Left lobe of liver (tissue), 2 donors: Measurements from ENCODE around the gene CSAD. TPM values are rescaled to one million over a fixed set of nuclear protein-coding genes. Genes with fewer than 3 reads are reported as not detected.
"Not testable (repeated sequence)": the region's sequence is repeated elsewhere in the genome, so short reads cannot be mapped to it uniquely, and the experiment has no call there.

Experiments used
- ATAC-seq: fragments of 200-7000 bp; cut with Tn5 transposase; one replicate; pipeline ENCODE4 v1.9.1; 2020; ENCODE audit warnings: mild to moderate bottlenecking, moderate library complexity
- DNase-seq: peaks from one replicate; pipeline ENCODE4 v3.0.0-alpha.2; 2020; ENCODE audit warnings: low spot score
- total RNA-seq: library from RNA; stranded (reverse); gene quantifications from one replicate; pipeline ENCODE4 v1.2.1, GENCODE V29; 2021
- donor health status: DM: no; HTN: no; CAD: no; lungs with moderate emphysema.
- donor health status: DM: no; HTN: yes; CAD: no.

CSAD gene
- total RNA-seq, 1 donor from 2014 or later = 53.6 TPM

DNA sequence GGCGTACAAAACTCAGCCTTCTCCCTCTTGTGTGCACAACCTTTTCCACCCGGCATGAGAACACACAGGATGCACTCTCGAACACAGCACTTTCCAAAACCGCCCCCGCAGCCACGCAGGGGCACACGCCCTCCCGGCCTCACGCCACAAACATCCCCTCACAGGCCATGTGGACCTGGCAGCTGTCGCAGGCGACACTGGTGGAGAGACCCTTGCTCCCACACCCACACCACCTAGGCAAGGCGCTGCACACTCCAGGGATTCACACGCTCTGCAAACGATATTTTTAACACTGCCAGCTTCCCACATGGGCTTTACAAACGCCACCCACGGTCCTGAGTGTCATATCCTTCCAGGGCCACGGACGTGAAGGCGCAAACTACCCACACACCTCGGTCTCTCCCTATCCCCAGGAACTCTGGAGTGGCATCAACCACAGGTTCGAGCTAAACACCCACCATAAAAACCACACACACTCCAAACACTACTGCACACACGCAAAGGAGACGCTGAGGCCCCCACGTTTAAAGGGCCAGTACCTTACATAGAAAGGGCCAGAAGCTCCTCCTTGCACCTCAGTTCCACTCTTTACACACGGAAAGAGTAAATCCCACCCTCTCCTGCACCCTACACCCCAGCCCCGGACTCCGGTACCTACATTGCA lies 38.7 kb upstream of the CSAD start:
- ATAC-seq (no peak), DNase-seq (no peak)

DNA sequence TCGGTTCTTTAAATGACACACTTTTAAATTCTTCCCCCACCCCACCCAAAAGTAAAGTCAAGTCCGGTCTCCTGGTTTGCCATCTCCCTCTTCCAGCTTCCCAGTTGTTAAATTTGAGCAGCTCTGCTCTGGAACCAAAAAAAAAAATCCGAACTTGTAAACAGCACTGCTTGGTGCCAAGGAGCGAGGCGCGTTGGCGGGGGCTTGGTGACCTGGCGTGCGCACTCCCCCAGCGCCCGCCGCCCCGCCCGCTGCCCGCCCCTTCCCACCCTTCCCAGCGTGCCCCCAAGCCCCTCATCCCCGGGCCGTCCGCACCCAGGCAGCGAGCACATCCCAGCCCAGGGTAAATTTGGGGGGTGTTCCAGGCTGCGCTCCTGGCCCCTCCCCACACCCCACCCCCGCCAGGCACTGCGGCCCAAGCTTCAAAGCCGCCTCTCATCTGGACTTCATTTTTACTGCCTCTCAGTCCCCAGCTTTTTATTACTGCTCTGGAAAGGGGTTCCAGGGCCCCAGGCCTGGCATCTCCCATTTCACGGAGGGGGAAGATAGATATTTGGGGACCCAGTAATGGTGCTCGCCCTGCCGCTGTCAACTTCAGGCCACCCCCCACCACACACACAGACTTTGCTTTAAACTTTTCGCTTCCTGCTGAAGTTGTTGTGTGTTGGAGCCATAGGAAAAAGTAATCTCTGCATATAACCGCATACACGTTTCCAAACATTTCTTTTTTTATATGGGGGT lies 38.0 kb upstream of the CSAD start:
- no peak for DNase-seq
- no peak for ATAC-seq

DNA sequence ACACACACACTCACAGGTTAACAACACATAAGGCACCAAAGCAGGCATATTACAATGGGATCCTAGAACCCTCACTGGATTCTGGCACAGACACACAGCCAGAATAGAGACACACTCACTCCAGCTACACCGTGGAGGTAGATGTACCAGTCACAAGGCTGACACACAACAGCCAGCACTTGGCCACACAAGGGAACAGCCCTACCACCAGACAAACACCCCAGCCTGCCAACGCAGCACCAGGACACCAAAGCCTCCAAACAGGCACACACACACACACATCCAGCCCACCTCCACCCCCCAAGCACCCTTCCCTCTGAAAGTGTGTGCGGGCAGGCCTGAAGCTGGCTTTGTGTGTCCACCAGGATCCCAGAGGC lies 37.2 kb upstream of the CSAD start:
- ATAC-seq = no peak
- no peak for DNase-seq

DNA sequence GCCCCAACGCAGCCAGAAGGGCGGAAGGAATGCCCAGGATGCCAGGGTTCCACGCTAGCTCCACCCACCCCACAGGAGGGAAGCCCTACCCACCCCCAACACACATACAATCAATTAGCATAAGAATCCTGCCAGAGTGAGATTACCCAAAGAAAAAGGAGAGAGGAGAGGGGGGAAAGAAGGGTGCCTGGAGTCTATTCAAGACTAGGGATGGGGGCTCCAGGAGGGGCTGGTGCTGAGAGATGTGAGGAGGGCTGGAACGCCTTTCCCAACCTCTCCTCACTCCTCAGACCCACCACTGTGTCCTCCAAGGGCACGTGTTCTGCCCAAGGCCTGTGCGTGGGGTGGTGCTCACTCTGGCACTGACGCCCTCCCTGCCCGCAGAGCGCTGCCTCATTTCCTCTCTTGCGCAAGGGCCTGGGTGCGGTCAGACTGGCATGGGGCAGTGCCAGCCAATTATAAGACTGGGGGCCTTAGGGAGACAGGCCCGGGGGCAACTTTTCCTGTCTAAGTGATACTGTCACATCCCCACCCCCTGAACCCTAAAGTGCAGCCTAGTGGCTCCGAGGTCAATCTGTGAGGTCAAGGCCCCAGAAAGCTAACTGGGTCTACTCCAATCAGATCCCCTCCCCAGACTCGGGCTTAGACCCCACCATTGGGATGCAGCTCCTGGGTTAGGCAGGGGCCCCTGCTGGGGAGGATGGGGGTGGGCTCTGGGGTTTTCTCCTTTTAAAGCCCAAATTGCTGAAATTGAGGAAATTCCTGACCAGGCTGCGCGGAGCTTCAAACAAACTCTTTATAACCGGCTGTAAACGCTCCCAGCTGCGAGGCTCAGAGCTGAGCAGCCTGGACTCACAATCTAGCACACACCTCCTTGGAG lies 36.6 kb upstream of the CSAD start:
- DNase-seq (no peak), ATAC-seq (no peak)

DNA sequence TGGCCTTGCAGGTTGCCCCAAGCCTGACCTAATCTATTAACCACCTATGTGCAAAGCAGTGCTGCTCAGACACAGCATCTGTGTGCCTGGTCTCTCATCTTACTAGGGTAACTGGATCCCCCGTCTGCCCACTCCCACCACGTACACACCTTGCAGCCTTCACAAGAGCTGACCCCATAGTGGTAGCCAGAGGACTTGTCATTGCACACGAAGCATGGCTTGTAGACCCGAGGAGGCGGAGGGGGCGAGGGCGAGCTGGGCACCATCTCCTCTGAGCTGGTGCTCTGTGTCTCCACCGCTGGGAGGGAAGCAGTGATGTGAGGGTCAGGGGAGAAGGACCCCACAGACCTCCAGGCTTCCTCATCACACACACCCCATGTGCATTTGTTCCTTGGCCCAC lies 34.8 kb upstream of the CSAD start:
- ATAC-seq (no peak), DNase-seq (no peak)

DNA sequence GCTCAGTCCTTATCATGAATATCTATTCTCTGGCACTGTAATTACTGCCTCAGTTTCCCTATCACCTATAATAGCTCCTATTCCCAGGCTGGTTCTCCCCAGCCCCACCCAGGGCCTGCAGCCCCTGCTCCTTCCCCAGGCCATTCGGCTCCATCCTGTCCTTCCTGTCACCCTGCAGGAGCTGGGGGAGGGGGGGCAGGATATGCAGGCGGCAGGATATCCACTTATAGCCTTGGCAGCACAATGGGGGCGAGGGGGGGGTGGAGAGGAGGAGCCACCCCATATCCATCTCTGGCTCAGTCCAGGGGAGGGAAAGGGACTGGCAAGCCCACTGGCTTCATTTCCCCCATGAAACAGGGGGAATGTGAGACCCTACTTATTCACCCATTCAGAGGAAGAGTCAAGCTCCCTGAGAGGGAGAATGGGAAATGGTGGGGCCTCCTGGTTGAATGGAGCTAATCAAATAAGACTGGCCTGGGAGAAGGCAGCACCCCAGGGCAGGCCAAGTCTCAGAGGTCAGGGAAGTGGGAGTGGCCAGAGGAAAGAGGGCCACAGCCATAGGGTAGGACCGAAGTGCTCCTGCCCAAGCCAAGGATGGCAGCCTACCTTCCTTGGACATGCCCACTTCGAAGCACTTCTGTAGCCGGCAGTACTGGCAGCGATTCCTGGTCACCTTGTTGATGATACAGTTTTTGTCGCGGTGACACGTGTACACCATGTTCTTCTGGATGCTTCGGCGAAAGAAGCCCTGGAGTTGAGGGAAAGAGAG lies 34.1 kb upstream of the CSAD start:
- DNase-seq (no peak), ATAC-seq (peak; percentile 47)

DNA sequence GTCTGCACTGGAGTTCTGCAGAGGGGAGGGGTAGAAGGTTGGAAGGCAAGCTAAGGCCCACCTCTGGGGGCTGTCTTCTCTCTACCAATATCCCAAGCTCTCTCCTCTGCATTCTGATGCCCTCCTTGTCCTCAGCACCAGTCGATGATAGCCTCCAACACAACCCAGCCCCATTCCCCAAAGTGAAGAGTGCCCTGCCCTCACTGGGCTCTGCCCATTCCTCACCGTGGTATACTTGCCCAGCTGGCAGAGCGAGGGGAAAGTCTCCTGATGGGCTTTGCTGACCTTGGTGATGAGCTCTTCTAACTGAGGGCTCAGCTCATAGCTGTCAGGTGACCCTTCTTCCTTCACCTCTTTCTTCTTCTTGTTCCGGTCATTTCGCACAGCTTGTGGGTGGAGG lies 33.5 kb upstream of the CSAD start:
- no peak for DNase-seq
- no peak for ATAC-seq

DNA sequence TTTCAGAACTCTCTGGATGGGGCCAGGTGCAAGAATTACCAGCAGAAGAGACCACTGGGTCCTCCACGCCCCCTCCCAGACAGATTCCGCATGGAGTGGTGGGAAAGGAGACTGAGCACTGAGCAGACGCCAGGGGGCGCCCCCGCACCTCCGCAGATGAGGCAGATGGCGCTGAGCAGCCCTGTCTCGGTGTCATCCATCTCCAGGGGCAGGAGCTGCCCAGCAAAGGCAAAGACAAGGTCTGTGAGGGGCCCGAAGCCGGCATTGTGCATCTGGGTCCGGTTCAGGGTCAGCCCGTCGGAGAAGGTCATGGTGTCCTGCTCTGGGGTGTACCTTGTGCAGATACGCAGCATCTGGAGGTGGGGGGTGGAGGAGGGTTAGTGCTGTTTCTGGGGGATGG lies 32.6 kb upstream of the CSAD start:
- peak; percentile 84 for DNase-seq
- ATAC-seq = peak; percentile 90

DNA sequence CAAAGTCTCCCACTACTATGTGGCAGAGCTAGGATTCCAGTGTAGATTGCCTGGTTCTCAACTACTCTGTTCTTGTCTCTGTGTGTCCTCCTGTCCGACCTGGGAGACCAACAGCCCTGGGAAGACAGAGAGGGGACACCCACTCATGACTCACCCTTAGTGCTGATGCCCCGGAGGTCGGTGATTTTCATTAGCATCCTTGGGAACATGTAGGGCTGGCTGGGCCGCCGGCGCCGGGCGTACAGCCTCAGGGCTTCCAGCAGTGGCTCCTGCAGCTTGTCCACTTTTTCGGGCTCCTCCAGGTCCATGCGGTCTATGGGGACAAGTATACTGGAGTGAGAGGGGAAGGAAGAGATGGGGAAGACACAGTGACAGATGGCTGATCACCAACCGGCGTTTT lies 32.2 kb upstream of the CSAD start:
- DNase-seq = no peak
- ATAC-seq = no peak

DNA sequence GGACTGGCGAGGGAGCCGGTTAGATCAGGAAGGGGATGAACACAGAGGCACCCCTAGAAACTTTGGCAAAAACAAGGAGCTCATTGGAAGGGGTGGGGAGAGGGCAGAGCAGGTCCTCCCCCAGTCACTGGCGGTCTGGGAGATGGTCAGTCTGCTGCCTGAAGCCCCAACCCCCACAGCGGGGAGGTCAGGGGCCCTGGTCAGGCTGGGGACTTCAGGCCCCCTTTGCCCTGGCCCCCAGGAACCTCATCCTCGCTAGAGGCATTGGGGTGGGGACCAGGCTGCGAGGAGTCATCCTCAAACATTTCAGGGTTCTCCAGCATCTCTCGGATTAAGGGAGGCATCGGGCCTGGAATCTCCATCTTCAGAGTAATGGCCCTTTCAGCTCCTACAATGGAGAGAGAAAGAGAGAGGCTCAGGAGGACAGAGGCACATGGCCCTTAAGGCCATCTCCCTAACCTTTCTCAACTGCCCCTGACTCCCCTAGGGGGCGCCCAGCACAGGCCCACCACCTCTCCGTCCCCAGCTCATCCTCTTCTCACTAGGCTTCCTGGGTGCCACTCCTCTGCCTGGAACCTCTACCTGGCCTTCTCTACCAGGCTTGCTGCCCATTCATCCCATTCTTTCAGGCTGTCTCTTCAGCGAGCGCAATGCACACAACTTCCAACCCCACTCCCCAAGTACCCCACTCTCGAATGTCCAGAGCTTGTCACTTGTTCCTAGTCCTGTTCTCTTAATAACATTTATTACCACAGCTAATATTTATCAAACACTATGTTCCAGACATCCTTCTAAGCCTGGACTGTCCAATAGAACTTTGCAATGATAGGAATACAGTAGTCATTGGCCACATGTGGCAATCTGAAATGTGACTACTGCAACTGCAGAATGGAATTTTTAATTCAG lies 31.0 kb upstream of the CSAD start:
- DNase-seq (no peak), ATAC-seq (no peak)

DNA sequence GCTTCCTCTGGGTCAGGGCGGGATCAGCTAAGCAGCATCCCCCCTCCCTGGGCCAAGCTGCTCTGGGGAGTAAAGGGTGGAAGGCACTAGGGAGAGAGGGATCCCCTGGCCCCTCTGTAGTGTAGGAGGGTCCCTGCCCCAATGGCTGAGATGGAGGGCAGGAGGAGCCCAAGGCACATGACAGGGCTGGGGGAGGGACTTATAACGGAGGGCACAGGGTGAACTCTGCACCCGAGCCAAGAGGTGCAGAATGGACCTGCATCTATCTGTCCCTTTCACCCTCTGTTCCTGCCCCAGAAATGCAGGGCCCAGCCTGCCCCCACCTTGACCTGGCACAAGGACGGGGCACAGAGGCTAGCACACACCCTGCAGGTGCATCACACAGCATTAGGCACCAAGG lies 30.1 kb upstream of the CSAD start:
- ATAC-seq (no peak), DNase-seq (no peak)

DNA sequence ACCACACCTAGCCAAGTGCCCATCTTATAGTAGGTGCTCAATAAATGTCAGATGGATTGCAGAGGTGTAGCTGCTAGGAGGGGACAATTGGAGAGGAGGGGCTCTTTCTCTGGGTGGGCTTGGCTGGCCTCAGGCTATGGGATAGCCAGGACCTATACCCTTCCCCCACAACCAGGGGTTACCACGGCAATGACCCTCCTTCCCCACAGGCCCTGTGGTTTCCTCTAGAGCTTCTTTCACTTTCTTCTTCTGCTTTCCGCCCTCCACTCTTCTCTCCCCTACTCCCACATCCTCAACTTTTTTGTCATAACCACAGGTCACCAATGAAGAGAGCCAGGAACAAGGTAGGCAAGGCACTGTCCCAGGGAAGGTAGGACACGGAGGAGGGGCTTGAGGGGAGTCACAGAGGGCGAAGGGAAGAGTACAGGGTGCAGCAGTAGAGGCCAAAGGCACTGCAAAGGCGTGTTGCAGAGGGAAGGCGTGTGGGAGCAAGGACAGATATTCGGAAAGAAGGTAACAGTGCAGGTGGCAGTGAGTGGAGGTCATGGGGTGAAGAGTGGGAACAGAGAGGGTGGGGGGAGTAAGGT lies 28.2 kb upstream of the CSAD start:
- ATAC-seq (peak; percentile 20), DNase-seq (no peak)

DNA sequence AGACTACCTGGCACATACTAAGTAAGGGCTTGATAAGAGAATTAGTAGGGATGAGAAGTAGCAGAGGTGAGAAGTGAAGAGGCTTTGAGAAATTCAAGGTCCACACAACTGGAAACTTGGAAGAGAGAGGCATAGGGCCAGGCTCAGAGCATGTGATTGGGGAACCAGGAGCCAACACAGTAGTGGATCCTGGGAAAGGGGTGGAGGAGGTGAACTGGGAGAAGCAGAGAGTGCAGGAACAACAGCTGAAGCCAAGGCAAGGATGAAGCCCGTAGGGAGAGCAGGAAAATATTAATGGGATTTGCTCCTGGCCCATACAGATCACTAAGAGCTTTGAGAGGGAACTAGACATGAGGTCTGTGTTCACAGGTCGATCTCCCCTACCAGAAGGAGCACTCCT lies 27.7 kb upstream of the CSAD start:
- no peak for DNase-seq

DNA sequence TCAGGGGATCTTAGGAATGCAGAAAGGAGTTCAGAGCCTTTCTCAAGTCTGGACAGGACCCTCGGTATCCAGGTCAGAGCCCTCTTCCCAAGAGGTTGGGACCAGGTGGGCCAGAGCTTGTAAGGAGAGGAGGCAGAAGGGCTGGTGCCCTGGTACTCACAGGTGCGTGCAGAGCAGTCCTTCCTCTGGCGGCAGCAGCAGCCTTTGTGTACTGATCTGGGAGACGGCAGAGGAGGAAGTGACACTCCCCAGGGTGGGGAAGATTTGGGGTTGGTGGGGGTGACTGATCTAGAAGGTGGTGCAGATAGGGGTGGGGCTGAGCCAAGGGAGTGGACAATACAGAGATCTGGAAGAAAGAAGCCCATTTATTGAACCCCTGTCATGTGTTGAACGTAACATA lies 26.3 kb upstream of the CSAD start, which contains the start of gene ITGB7:
TSS of gene ITGB7 (minus strand) at position 210 of the 400 bp plus-strand sequence. CDS start 6,808 bp downstream, outside the sequence.
- DNase-seq (no peak), ATAC-seq (peak; percentile 20)

More for the DNA sequence above, 27.7 kb upstream of the CSAD start:
- no peak for ATAC-seq

DNA sequence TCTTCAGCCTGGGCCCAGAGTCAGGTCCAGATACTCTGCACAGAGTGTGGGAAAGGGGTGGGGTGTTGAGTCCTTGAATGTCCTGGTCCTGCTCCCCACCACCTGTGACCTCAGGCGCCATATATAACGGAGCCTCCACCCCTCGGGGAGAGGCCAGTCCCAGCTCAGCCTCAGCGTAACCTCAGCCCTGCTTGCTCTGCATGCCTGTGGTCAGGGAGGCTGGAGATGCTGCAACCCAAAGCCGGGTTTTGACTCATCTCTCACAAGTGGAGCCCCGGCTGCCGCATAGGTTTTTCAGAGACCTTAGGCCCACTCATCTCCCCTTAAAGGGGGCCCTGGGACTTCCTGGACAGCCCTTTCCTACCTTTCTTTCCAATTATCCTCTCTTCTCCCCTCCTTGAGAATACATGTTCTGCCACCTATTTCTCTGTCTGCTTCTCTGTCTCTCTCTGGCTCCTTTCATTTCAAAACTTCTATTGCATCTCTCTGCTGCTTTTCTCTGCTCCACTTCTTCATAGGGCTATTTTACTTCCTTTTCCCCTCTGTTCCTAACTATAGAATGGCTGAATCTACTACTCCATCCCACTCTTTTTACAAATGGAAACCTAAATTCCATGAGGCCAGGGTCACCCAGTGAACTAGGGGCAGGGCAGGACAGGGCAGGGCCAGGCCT lies 25.2 kb upstream of the CSAD start:
- no peak for DNase-seq
- no peak for ATAC-seq

DNA sequence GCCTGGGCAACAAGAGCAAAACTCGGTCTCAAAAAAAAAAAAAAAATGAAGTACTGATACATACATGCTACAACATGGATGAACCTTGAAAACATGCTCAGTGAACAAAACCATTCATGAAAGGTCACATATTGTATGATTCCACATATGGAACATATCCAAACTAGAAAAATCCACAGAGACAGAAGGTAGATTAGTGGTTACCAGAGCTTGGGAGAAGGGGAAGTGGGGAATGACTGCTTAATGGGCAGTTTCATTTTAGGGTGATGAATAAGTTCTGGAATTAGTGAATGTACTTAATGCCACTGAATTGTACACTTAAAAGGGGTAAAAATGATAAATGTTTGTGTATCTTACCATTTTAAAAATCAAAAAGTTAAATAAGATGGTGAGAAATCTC lies 23.6 kb upstream of the CSAD start:
- no peak for ATAC-seq
- no peak for DNase-seq

DNA sequence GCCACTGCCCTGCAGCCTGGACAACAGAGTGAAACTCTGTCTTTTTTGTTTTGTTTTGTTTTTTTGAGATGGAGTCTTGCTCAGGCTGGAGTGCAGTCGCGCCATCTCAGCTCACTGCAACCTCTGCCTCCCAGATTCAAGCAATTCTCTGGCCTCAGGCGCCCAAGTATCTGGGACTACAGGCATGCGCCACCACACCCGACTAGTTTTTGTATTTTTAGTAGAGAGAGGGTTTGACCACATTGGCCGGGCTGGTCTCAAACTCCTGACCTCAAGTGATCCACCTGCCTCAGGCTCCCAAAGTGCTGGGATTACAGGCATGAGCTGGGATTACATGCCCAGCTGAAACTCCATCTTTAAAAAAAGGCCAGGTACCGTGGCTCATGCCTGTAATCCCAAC lies 21.6 kb upstream of the CSAD start:
- DNase-seq, ATAC-seq: not testable (repeated sequence)

DNA sequence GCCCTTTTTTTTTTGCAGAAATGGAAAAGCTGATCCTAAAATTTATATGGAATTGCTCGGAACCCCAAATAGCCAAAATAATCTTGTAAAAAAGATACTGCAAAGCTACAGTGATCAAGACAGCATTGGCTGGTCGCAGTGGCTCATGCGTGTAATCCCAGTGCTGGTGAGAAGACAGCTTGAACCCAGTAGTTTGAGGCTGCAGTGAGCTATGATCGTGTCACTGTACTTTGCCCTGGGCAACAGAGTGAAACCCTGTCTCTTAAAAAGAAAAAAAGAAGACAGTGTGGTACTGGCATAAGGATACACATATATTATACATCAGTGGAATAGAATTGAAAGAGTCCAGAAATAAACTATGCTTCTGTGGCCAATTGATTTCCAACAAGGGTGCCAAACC lies 20.9 kb upstream of the CSAD start:
- ATAC-seq = no peak
- DNase-seq = no peak

DNA sequence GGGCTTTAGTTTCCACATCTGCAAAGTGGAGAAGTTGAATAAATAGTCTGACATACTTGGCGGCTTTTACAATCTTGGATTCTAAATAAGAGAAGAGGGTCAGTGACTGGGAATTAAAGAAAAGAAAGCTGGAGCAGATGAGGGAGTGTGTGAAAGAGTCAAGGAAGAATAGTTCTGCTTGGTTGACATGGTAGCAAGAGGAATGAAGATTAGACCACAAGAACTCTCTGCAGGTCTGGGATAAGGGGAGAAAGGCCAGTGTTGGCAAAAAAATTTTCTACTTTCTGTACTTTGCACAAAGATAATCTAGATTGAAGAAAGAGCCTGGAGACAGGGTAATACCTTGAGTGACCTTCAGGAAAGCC lies 20.4 kb upstream of the CSAD start:
- no peak for DNase-seq
- no peak for ATAC-seq
